H9 (cell line): Measurements from ENCODE around the gene HOXB6. TPM values are rescaled to one million over a fixed set of nuclear protein-coding genes. Genes with fewer than 3 reads are reported as not detected.

Experiments used
- DNase-seq: peaks from one replicate; pipeline ENCODE4 v3.0.0-alpha.2; 2017
- H2AFZ ChIP-seq: one replicate; pipeline ENCODE4 v1.6.1; 2013; ENCODE audit warnings: mild to moderate bottlenecking, low read length, control low read depth, moderate library complexity
- H2AK5ac ChIP-seq: 2 replicates; pipeline ENCODE4 v1.6.1; 2013; ENCODE audit warnings: low read length, control low read depth, mixed read lengths; ENCODE audit not compliant: insufficient read length
- H2BK120ac ChIP-seq: one replicate; pipeline ENCODE4 v1.6.1; 2013; ENCODE audit warnings: low read depth, mild to moderate bottlenecking, low read length, control low read depth, inconsistent platforms; ENCODE audit not compliant: poor library complexity, severe bottlenecking
- H2BK12ac ChIP-seq: 2 replicates; pipeline ENCODE4 v1.6.1; 2013; ENCODE audit warnings: low read length, control low read depth, mixed read lengths, low read depth; ENCODE audit not compliant: insufficient read length
- H2BK15ac ChIP-seq: 2 replicates; pipeline ENCODE4 v1.6.1; 2013; ENCODE audit warnings: low read depth, low read length, control low read depth
- H2BK20ac ChIP-seq: one replicate; pipeline ENCODE4 v1.6.1; 2013; ENCODE audit warnings: low read depth, mild to moderate bottlenecking, low read length, control low read depth, inconsistent platforms; ENCODE audit not compliant: poor library complexity, severe bottlenecking
- H2BK5ac ChIP-seq: 2 replicates; pipeline ENCODE4 v1.6.1; 2013; ENCODE audit warnings: low read length, control low read depth, mixed read lengths; ENCODE audit not compliant: insufficient read length
- H3K14ac ChIP-seq: 2 replicates; pipeline ENCODE4 v1.6.1; 2013; ENCODE audit warnings: low read length, control low read depth; ENCODE audit not compliant: insufficient read depth
- H3K18ac ChIP-seq: 2 replicates; pipeline ENCODE4 v1.6.1; 2013; ENCODE audit warnings: low read depth, mild to moderate bottlenecking, mixed read lengths, low read length, control low read depth; ENCODE audit not compliant: insufficient read length
- H3K23ac ChIP-seq: 2 replicates; pipeline ENCODE4 v1.6.1; 2013; ENCODE audit warnings: low read length, control low read depth, mixed read lengths, low read depth; ENCODE audit not compliant: insufficient read length
- H3K23me2 ChIP-seq: 2 replicates; pipeline ENCODE4 v1.6.1; 2013; ENCODE audit warnings: low read depth, mild to moderate bottlenecking, mixed read lengths, low read length, control low read depth; ENCODE audit not compliant: insufficient read length, poor library complexity, severe bottlenecking
- H3K27ac ChIP-seq: 2 replicates; pipeline ENCODE4 v1.5.1; 2013; ENCODE audit warnings: low read length, control low read depth, mixed read lengths, low read depth; ENCODE audit not compliant: insufficient read length
- H3K27me3 ChIP-seq: 2 replicates; pipeline ENCODE4 v1.6.1; 2013; ENCODE audit warnings: low read length, control low read depth, inconsistent platforms; ENCODE audit not compliant: insufficient read depth
- H3K4ac ChIP-seq: 2 replicates; pipeline ENCODE4 v1.6.1; 2013; ENCODE audit warnings: low read depth, mild to moderate bottlenecking, control low read depth, inconsistent platforms, low read length, moderate library complexity
- H3K4me1 ChIP-seq: 2 replicates; pipeline ENCODE4 v1.6.1; 2013; ENCODE audit warnings: low read length, control low read depth, inconsistent platforms; ENCODE audit not compliant: insufficient read depth
- H3K4me2 ChIP-seq: 2 replicates; pipeline ENCODE4 v1.6.1; 2013; ENCODE audit warnings: low read length, control low read depth, mixed read lengths; ENCODE audit not compliant: insufficient read length, insufficient read depth
- H3K56ac ChIP-seq: 2 replicates; pipeline ENCODE4 v1.6.1; 2013; ENCODE audit warnings: low read depth, mild to moderate bottlenecking, mixed read lengths, low read length, control low read depth; ENCODE audit not compliant: insufficient read length
- H3K79me1 ChIP-seq: 2 replicates; pipeline ENCODE4 v1.6.1; 2013; ENCODE audit warnings: low read depth, mild to moderate bottlenecking, moderate library complexity, low read length, control low read depth, inconsistent platforms; ENCODE audit not compliant: insufficient read depth, poor library complexity, severe bottlenecking
- H3K79me2 ChIP-seq: 2 replicates; pipeline ENCODE4 v1.6.1; 2013; ENCODE audit warnings: low read length, control low read depth, inconsistent platforms; ENCODE audit not compliant: insufficient read depth
- H3K9ac ChIP-seq: 2 replicates; pipeline ENCODE4 v1.6.1; 2013; ENCODE audit warnings: low read length, control low read depth, mixed read lengths; ENCODE audit not compliant: insufficient read length; ENCODE audit errors: extremely low read depth
- H3K9me3 ChIP-seq: one replicate; pipeline ENCODE4 v1.6.1; 2013; ENCODE audit warnings: low read depth, low read length, inconsistent platforms; ENCODE audit not compliant: control insufficient read depth
- H3T11ph ChIP-seq: one replicate; pipeline ENCODE4 v1.6.1; 2013; ENCODE audit warnings: mild to moderate bottlenecking, low read length, control low read depth, inconsistent platforms
- H4K20me1 ChIP-seq: one replicate; pipeline ENCODE4 v1.6.1; 2013; ENCODE audit not compliant: control insufficient read depth, insufficient read length, insufficient read depth
- H4K5ac ChIP-seq: 2 replicates; pipeline ENCODE4 v1.6.1; 2013; ENCODE audit warnings: low read depth, mild to moderate bottlenecking, mixed read lengths, low read length, control low read depth; ENCODE audit not compliant: insufficient read length
- H4K8ac ChIP-seq: replicated peaks from 2 replicates; pipeline ENCODE4 v1.6.1; 2013; ENCODE audit warnings: low read length, control low read depth, mixed read lengths, low read depth; ENCODE audit not compliant: insufficient read length
- H4K91ac ChIP-seq: 2 replicates; pipeline ENCODE4 v1.6.1; 2013; ENCODE audit warnings: low read depth, mild to moderate bottlenecking, moderate library complexity, mixed read lengths, low read length, control low read depth; ENCODE audit not compliant: insufficient read length
- H3K27ac Mint-ChIP-seq, 3 experiments: 2 replicates in 2 of 3; 3 replicates in 1 of 3; pipeline ENCODE4 v1.8.0; 2020 to 2021; ENCODE audit warnings: mixed read lengths in 3 of 3, mild to moderate bottlenecking in 1 of 3, moderate library complexity in 1 of 3
- H3K27me3 Mint-ChIP-seq: 2 replicates; pipeline ENCODE4 v1.8.0; 2021; ENCODE audit warnings: low read depth, mild to moderate bottlenecking, moderate library complexity, mixed read lengths
- H3K36me3 Mint-ChIP-seq, 3 experiments: 2 replicates in 2 of 3; 3 replicates in 1 of 3; pipeline ENCODE4 v1.8.0; 2020 to 2021; ENCODE audit warnings: low read depth in 3 of 3, mixed read lengths in 3 of 3; ENCODE audit not compliant: insufficient read depth in 1 of 3
- H3K4me1 Mint-ChIP-seq, 2 experiments: 2 replicates each; pipeline ENCODE4 v1.8.0; 2020; ENCODE audit warnings: mixed read lengths in 2 of 2
- H3K4me3 Mint-ChIP-seq, 2 experiments: 2 replicates in 1 of 2; 3 replicates in 1 of 2; pipeline ENCODE4 v1.8.0; 2020 to 2021; ENCODE audit warnings: mild to moderate bottlenecking in 2 of 2, mixed read lengths in 2 of 2, moderate library complexity in 1 of 2
- H3K9me3 Mint-ChIP-seq, 2 experiments: 2 replicates in 1 of 2; 3 replicates in 1 of 2; pipeline ENCODE4 v1.8.0; 2020; ENCODE audit warnings: mild to moderate bottlenecking in 2 of 2, mixed read lengths in 2 of 2, moderate library complexity in 1 of 2
- CTCF ChIP-seq: fragments of 200-600 bp; sonication (generic); conservative IDR thresholded peaks from 3 replicates; pipeline ENCODE4 v1.8.0; 2021; ENCODE audit warnings: antibody characterized with exemption, mild to moderate bottlenecking
- WGBS: extraction: QIAGEN DNeasy Blood & Tissue Kit; methylation state at CpG from one replicate; pipeline ENCODE4 v1.1.7; 2013; ENCODE audit warnings: missing lambda C conversion rate, low lambda C conversion rate, mixed read lengths; ENCODE audit not compliant: insufficient read length; ENCODE audit errors: extremely low coverage; 5-methylcytosine and 5-hydroxymethylcytosine counted together
- total RNA-seq: library from RNA; stranded (reverse); gene quantifications from 2 replicates; pipeline ENCODE4 v1.2.1, GENCODE V29; 2021

Gene HOXB6
- total RNA-seq, 1 experiment from 2014 or later = not detected

GRCh38 chr17:48571826-48572417 lies 32.9 kb downstream of the HOXB6 start:
- H3K18ac ChIP-seq = no peak overlapping the region
- Mint-ChIP-seq H3K4me1 (peaks cover 6 to 23% of the 10 kb centered on the region in 2 experiments), H3K4me3 (no peak overlapping the region), H3K27me3 (no peaks in the 10 kb centered on the region; the same call in 1 of the 2 replicates), H3K27ac (no peak overlapping the region), H3K9me3 (peaks cover 0 to 12% of the 10 kb centered on the region in 2 experiments; a peak in 1 of 5 replicates), H3K36me3 (no peaks in the 10 kb centered on the region; a peak in 1 of 7 replicates)
- H4K20me1 ChIP-seq = peaks cover 4% of the 10 kb centered on the region
- no peaks in the 10 kb centered on the region for H3K79me2 ChIP-seq
- H4K91ac ChIP-seq = no peak overlapping the region
- H2BK15ac ChIP-seq = no peak overlapping the region; the same call in 1 of the 2 replicates
- H2BK5ac ChIP-seq = no peak overlapping the region
- no peaks in the 10 kb centered on the region for H3K79me1 ChIP-seq
- no peaks in the 10 kb centered on the region for H3K23me2 ChIP-seq
- no peak overlapping the region for H2BK120ac ChIP-seq
- no peak overlapping the region for H2BK20ac ChIP-seq
- no peak for TF ChIP-seq CTCF
- no peaks in the 10 kb centered on the region for H3K9me3 ChIP-seq
- H3K9ac ChIP-seq = no peak overlapping the region
- DNase-seq = no peak
- no peak overlapping the region for H3K56ac ChIP-seq
- no peak overlapping the region for H4K8ac ChIP-seq
- peaks cover 2% of the 10 kb centered on the region; the same call in 1 of the 2 replicates for H3K4me1 ChIP-seq
- no peak overlapping the region for H2AFZ ChIP-seq
- H3T11ph ChIP-seq = no peak overlapping the region
- H2BK12ac ChIP-seq = no peak overlapping the region
- no peak overlapping the region for H3K23ac ChIP-seq
- no peak overlapping the region for H3K27ac ChIP-seq
- no peak overlapping the region for H4K5ac ChIP-seq
- H3K4ac ChIP-seq = no peak overlapping the region
- no peak overlapping the region for H2AK5ac ChIP-seq
- H3K14ac ChIP-seq = no peak overlapping the region
- no peak overlapping the region for H3K4me2 ChIP-seq
- peaks cover 99% of the 10 kb centered on the region for H3K27me3 ChIP-seq
- WGBS = no CpG with 5 or more reads among the region's 1 CpG
